Left lung (tissue), 10 donors: Measurements from ENCODE around the gene EPHA3. TPM values are rescaled to one million over a fixed set of nuclear protein-coding genes. Genes with fewer than 3 reads are reported as not detected.

Experiments used
- ATAC-seq: fragments of 200-7000 bp; cut with Tn5 transposase; one replicate; pipeline ENCODE4 v1.9.1; 2020; ENCODE audit warnings: moderate library complexity
- DNase-seq, 4 donors: peaks; one replicate each; pipeline ENCODE4 v3.0.0-alpha.2; 2013 to 2020
- H3K27ac ChIP-seq, 2 donors: fragments of 200-600 bp; sonication (generic) in 1 of 2; one replicate each; pipeline versions ENCODE4 v1.5.0 to v1.8.0; 2020 to 2021
- H3K27me3 ChIP-seq, 2 donors: fragments of 200-600 bp; sonication (generic) in 1 of 2; one replicate each; pipeline versions ENCODE4 v1.5.0 to v1.8.0; 2020 to 2021
- H3K36me3 ChIP-seq, 2 donors: fragments of 200-600 bp; sonication (generic) in 1 of 2; one replicate each; pipeline versions ENCODE4 v1.5.0 to v1.8.0; 2020 to 2021
- H3K4me1 ChIP-seq, 2 donors: fragments of 200-600 bp; one replicate each; pipeline ENCODE4 v1.8.0; 2021
- H3K4me3 ChIP-seq, 2 donors: fragments of 200-600 bp; sonication (generic) in 1 of 2; one replicate each; pipeline versions ENCODE4 v1.5.0 to v1.8.0; 2020 to 2021; ENCODE audit warnings: mild to moderate bottlenecking in 1 of 2
- H3K9me3 ChIP-seq, 2 donors: fragments of 200-600 bp; sonication (generic) in 1 of 2; one replicate each; pipeline versions ENCODE4 v1.5.0 to v1.8.0; 2020 to 2021
- CTCF ChIP-seq, 2 donors: fragments of 200-600 bp; sonication (generic) in 1 of 2; IDR thresholded peaks; one replicate each; pipeline versions ENCODE4 v1.5.0 to v1.8.0; 2021; ENCODE audit warnings: antibody characterized with exemption in 2 of 2
- intact Hi-C, 2 donors: fragments of 100-400 bp; cut with DNase I; formaldehyde crosslinking; loops; one replicate each; pipeline versions ENCODE4 v1.11.2 to v1.14.2; 2022
- polyA plus RNA-seq, 6 donors: library from polyadenylated mRNA; unstranded; fragments of 120-200 nt; gene quantifications; one replicate each; pipeline ENCODE4 v1.2.1, GENCODE V29; 2013; ENCODE audit not compliant: insufficient read length in 6 of 6
- total RNA-seq, 2 donors: library from RNA; stranded (reverse); fragmentation: NEBNext Ultra II Directional; extraction: Animal tissue kit (Norgen Biotek cat#: 25700); gene quantifications; one replicate each; pipeline ENCODE4 v1.2.1, GENCODE V29; 2021
- donor health status: DM: no; HTN: yes; CAD: no.
- donor health status: DM: no; HTN: no; CAD: no.

EPHA3 gene
- total and polyA plus RNA-seq, 8 donors, result 1.9 to 13.9 (median 11.1) TPM

DNA sequence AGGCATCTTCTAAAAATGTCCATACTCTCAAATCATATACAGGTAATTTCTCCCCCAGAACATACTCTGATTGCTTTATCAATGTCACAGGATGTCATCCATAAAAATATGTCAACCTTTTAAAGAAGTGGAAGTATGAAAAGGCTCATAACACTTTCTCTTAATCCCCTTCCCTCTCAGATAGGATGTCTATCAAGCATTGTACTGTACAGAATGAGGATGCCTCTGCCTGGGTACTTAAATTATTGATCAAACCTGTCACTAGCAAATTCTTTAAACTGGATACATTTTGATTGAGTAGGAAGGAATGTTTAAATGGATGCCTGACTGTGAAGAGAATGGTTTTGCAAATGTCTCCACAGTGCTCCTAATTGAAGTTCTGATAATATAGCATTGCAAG, 168.7 kb downstream of the EPHA3 start:
- intact Hi-C loops, result no loop called here
- Histone ChIP-seq H3K27ac (no peak overlapping the region), H3K4me3 (no peak overlapping the region), H3K27me3 (no peaks in the 10 kb centered on the region), H3K9me3 (no peaks in the 10 kb centered on the region), H3K36me3 (no peaks in the 10 kb centered on the region), H3K4me1 (no peaks in the 10 kb centered on the region)
- no peak for ATAC-seq
- no peak for DNase-seq
- no peak for TF ChIP-seq CTCF (IDR thresholded peaks at IDR 0.05)

GRCh38 chr3:89278302-89279025, 171.0 kb downstream of the EPHA3 start:
- Histone ChIP-seq H3K27ac (no peak overlapping the region), H3K9me3 (no peaks in the 10 kb centered on the region), H3K27me3 (no peaks in the 10 kb centered on the region), H3K4me3 (no peak overlapping the region), H3K4me1 (no peaks in the 10 kb centered on the region), H3K36me3 (no peaks in the 10 kb centered on the region)
- intact Hi-C loops, result no loop called here
- no peak for TF ChIP-seq CTCF (IDR thresholded peaks at IDR 0.05)
- no peak for DNase-seq
- ATAC-seq, result no peak

GRCh38 chr3:89280301-89280700, 172.9 kb downstream of the EPHA3 start:
- Histone ChIP-seq H3K27me3 (no peaks in the 10 kb centered on the region), H3K36me3 (no peaks in the 10 kb centered on the region), H3K4me1 (no peaks in the 10 kb centered on the region), H3K27ac (no peak overlapping the region), H3K4me3 (no peak overlapping the region), H3K9me3 (no peaks in the 10 kb centered on the region)
- intact Hi-C loops, result no loop called here
- DNase-seq (no peak), ATAC-seq (no peak)
- no peak for TF ChIP-seq CTCF (IDR thresholded peaks at IDR 0.05)

DNA sequence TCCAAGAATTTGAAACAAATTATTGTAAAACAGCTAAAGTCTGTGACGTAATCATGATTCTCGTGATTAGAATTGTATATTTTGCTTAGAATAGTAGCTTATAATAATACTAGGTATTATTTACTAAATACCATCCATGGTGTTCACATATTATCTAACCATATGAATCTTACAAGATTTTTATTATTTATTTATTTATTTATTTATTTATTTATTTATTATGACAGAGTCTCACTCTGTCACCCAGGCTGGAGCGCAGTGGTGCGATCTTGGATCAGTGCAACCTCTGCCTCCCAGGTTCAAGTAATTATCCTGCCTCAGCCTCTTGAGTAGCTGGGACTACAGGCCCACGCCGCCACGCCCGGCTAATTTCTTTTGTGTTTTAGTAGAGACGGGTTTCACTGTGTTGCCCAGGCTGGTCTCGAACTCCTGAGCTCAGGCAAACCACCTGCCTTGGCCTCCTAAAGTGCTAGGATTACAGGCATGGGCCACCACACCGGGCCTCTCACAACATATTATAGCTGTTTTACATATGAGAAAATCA, 173.5 kb downstream of the EPHA3 start:
- H3K36me3 ChIP-seq, result no peaks in the 10 kb centered on the region
- no peak overlapping the region for H3K4me3 ChIP-seq
- no peaks in the 10 kb centered on the region for H3K9me3 ChIP-seq
- no peak for TF ChIP-seq CTCF (IDR thresholded peaks at IDR 0.05)
- intact Hi-C loops, result no loop called here
- H3K27me3 ChIP-seq, result no peaks in the 10 kb centered on the region
- no peak overlapping the region for H3K27ac ChIP-seq
- no peak for ATAC-seq
- no peaks in the 10 kb centered on the region for H3K4me1 ChIP-seq
- peak in 1 of 4 donors; percentile 24 for DNase-seq

GRCh38 chr3:89287902-89288508, 180.6 kb downstream of the EPHA3 start:
- Histone ChIP-seq H3K36me3 (no peaks in the 10 kb centered on the region), H3K4me1 (no peaks in the 10 kb centered on the region), H3K27ac (no peak overlapping the region), H3K27me3 (no peaks in the 10 kb centered on the region), H3K9me3 (no peaks in the 10 kb centered on the region), H3K4me3 (no peak overlapping the region)
- TF ChIP-seq CTCF (IDR thresholded peaks at IDR 0.05), result no peak
- ATAC-seq (no peak), DNase-seq (no peak)
- intact Hi-C loops, result no loop called here
